Activated CD4-positive, alpha-beta T cell treated with anti-CD3 and anti-CD28 coated beads, Interleukin-2, amount 10 ng/mL, durations not matched to agents 7 days and 5 days (primary cell): ENCODE results near the gene EEF1AKMT3. TPM values are rescaled to one million over a fixed set of nuclear protein-coding genes. Genes with fewer than 3 reads are reported as not detected.

Experiments
- microRNA-seq: library from miRNA; unstranded; fragments of <30 nt; microRNA quantifications from one replicate; pipeline ENCODE4 v1.2.0, GENCODE V29; 2021; ENCODE audit warnings: borderline microRNAs expressed, borderline replicate concordance
- total RNA-seq, 2 experiments: library from RNA; stranded (reverse); gene quantifications; one replicate each; pipeline ENCODE4 v1.2.3, GENCODE V29; 2021

The EEF1AKMT3 gene
- total RNA-seq, 2 experiments from 2014 or later = 2.8 to 3.0 TPM

Small RNA genes within 50 kb of the gene (microRNA-seq; reads per million reads assigned to microRNA genes)
- gene MIR26A2 (71.9 reads per million, percentile 68 among the genes with 10 or more reads in this experiment), gene MIR6759 (not detected)

Other genes starting within 250 kb of the EEF1AKMT3 start
- 10 to 100 TPM; 66.0 to 80.1 TPM for gene MBD6, start 249.8 kb upstream of the EEF1AKMT3 start, total RNA-seq
- gene DCTN2, start 225.4 kb upstream of the EEF1AKMT3 start, total RNA-seq = 10 to 100 TPM; 79.3 to 80.5 TPM
- gene KIF5A, start 222.6 kb upstream of the EEF1AKMT3 start, total RNA-seq = under 1 TPM; 0.64 to 0.89 TPM
- gene PIP4K2C, start 181.4 kb upstream of the EEF1AKMT3 start, total RNA-seq = 10 to 100 TPM; 17.9 to 20.4 TPM
- 10 to 100 TPM; 15.5 to 16.5 TPM for gene DTX3, start 167.8 kb upstream of the EEF1AKMT3 start, total RNA-seq
- under 1 TPM; 0.25 to 0.42 TPM for gene ARHGEF25, start 161.2 kb upstream of the EEF1AKMT3 start, total RNA-seq
- gene B4GALNT1, start 139.4 kb upstream of the EEF1AKMT3 start, total RNA-seq = under 1 TPM; 0.62 to 0.77 TPM
- gene OS9, start 78.5 kb upstream of the EEF1AKMT3 start, total RNA-seq = 100 to 1,000 TPM; 138 to 142 TPM
- 10 to 100 TPM; 72.6 to 73.3 TPM for gene AGAP2, start 33.9 kb upstream of the EEF1AKMT3 start, total RNA-seq
- gene TSPAN31, start 27.6 kb upstream of the EEF1AKMT3 start, total RNA-seq = 10 to 100 TPM; 18.6 to 22.3 TPM
- gene CDK4, start 20.3 kb upstream of the EEF1AKMT3 start, total RNA-seq = 100 to 1,000 TPM in 1 of 2 experiments, 10 to 100 TPM in 1; 84.4 to 104 TPM
- 10 to 100 TPM; 23.7 to 27.2 TPM for gene MARCHF9, start 17.5 kb upstream of the EEF1AKMT3 start, total RNA-seq
- 1 to 10 TPM; 1.9 to 2.3 TPM for gene CYP27B1, start 5.5 kb upstream of the EEF1AKMT3 start, total RNA-seq
- 10 to 100 TPM; 13.4 to 17.2 TPM for gene METTL1, start 509 bp upstream of the EEF1AKMT3 start, total RNA-seq
- 10 to 100 TPM; 23.6 to 29.7 TPM for gene TSFM, start 10.2 kb downstream of the EEF1AKMT3 start, total RNA-seq
- 1 to 10 TPM; 3.5 to 3.6 TPM for gene AVIL, start 46.1 kb downstream of the EEF1AKMT3 start, total RNA-seq
- 100 to 1,000 TPM; 144 to 156 TPM for gene CTDSP2, start 74.1 kb downstream of the EEF1AKMT3 start, total RNA-seq
- gene ATP23, start 169.0 kb downstream of the EEF1AKMT3 start, total RNA-seq = 10 to 100 TPM; 15.9 to 19.1 TPM